T-cell (primary cell): ENCODE measurements around the gene ISY1. TPM values are rescaled to one million over a fixed set of nuclear protein-coding genes. Genes with fewer than 3 reads are reported as not detected.

Experiments
- ATAC-seq, 4 experiments: fragments of 200-7000 bp in 3 of 4; fragments of 150-1000 bp in 1 of 4; cut with Tn5 transposase; replicated peaks in 1 of 4; 1 replicate in 3 of 4; 2 replicates in 1 of 4; pipeline ENCODE4 v1.10.0; 2021; ENCODE audit warnings: moderate library complexity in 3 of 4, mild to moderate bottlenecking in 2 of 4, moderate number of reproducible peaks in 1 of 4
- CTCF ChIA-PET, 2 donors: fragments of 300-600 bp; sonication (Branson Sonifier 250); formaldehyde crosslinking; loops; one replicate each; lab custom pipeline; 2022; ENCODE audit warnings: antibody characterized with exemption in 2 of 2; lab: Charles Lee
- POLR2A ChIA-PET, 2 donors: fragments of 300-600 bp; sonication (Branson Sonifier 250); formaldehyde crosslinking; loops; one replicate each; lab custom pipeline; 2022; ENCODE audit warnings: antibody characterized with exemption in 2 of 2; lab: Charles Lee
- DNase-seq, 35 experiments: peaks; one replicate each; pipeline versions ENCODE4 v3.0.0 to v3.0.0-alpha.2; 2013 to 2023
- H3K27ac ChIP-seq: one replicate; pipeline ENCODE4 v1.5.1; 2013; ENCODE audit warnings: low read length
- H3K27me3 ChIP-seq, 2 experiments: replicated peaks in 1 of 2; 1 replicate in 1 of 2; 2 replicates in 1 of 2; pipeline versions ENCODE4 v1.6.1 to v1.7.0; 2013; ENCODE audit warnings: low read length in 1 of 2, mixed read lengths in 1 of 2; ENCODE audit not compliant: control insufficient read depth in 2 of 2, insufficient read depth in 2 of 2; ENCODE audit errors: extremely low read depth in 1 of 2
- H3K36me3 ChIP-seq, 2 donors: 1 replicate in 1 of 2; 2 replicates in 1 of 2; pipeline versions ENCODE4 v1.6.1 to v1.7.0; 2013; ENCODE audit warnings: low read length in 1 of 2; ENCODE audit not compliant: control insufficient read depth in 2 of 2, insufficient read depth in 1 of 2; ENCODE audit errors: extremely low read depth in 1 of 2
- H3K4me1 ChIP-seq, 2 experiments: 1 replicate in 1 of 2; 2 replicates in 1 of 2; pipeline versions ENCODE4 v1.6.1 to v1.7.0; 2013; ENCODE audit warnings: low read length in 2 of 2, mixed read lengths in 1 of 2; ENCODE audit not compliant: insufficient read depth in 2 of 2, control insufficient read depth in 1 of 2; ENCODE audit errors: extremely low read depth in 1 of 2
- H3K4me3 ChIP-seq, 2 donors: 1 replicate in 1 of 2; 2 replicates in 1 of 2; pipeline versions ENCODE4 v1.5.1 to v1.7.0; 2013; ENCODE audit warnings: mild to moderate bottlenecking in 2 of 2, low read length in 1 of 2, moderate library complexity in 1 of 2; ENCODE audit not compliant: control insufficient read depth in 1 of 2; ENCODE audit errors: extremely low read depth in 1 of 2
- H3K9me3 ChIP-seq: 2 replicates; pipeline ENCODE4 v1.7.0; 2013
- H3K27ac Mint-ChIP-seq, 2 donors: one replicate each; pipeline ENCODE4 v1.8.0; 2020 to 2021; ENCODE audit warnings: mild to moderate bottlenecking in 2 of 2, mixed read lengths in 2 of 2
- H3K27me3 Mint-ChIP-seq, 2 donors: one replicate each; pipeline ENCODE4 v1.8.0; 2021 to 2022; ENCODE audit warnings: mixed read lengths in 2 of 2
- H3K36me3 Mint-ChIP-seq: one replicate; pipeline ENCODE4 v1.8.0; 2021; ENCODE audit warnings: mixed read lengths
- H3K4me1 Mint-ChIP-seq, 3 donors: one replicate each; pipeline ENCODE4 v1.8.0; 2020 to 2022; ENCODE audit warnings: mixed read lengths in 3 of 3, mild to moderate bottlenecking in 1 of 3
- H3K4me3 Mint-ChIP-seq, 3 donors: one replicate each; pipeline ENCODE4 v1.8.0; 2020 to 2022; ENCODE audit warnings: mild to moderate bottlenecking in 3 of 3, mixed read lengths in 3 of 3, moderate library complexity in 3 of 3
- H3K9me3 Mint-ChIP-seq, 3 donors: one replicate each; pipeline ENCODE4 v1.8.0; 2020 to 2022; ENCODE audit warnings: mixed read lengths in 3 of 3
- WGBS: methylation state at CpG from one replicate; pipeline ENCODE4 v1.1.5; 2013; ENCODE audit warnings: missing lambda C conversion rate; ENCODE audit not compliant: insufficient coverage; 5-methylcytosine and 5-hydroxymethylcytosine counted together
- total RNA-seq, 35 experiments: library from RNA in 6 of 35; stranded (reverse) in 6 of 35; fragments of 120-200 nt in 1 of 35; gene quantifications; one replicate each; pipeline versions ENCODE4 v1.2.1 to v1.2.4 and lab custom pipeline; 2013 to 2026

Gene ISY1
- total RNA-seq = 10 to 100 TPM; 34.8 to 42.0 (median 35.9) TPM
- 29.4 TPM for total RNA-seq (2013)
- 16.1 to 42.1 (median 23.0) reads per million in 29 experiments for total RNA-seq (lab: John Stamatoyannopoulos, UW)

- Mint-ChIP-seq H3K9me3 (no peaks in the 10 kb centered on the region), H3K4me3 (peak within 1 kb of the TSS; percentile 95 to 98 (median 96)), H3K27ac (peak within 1 kb of the TSS; percentile 98 to 99), H3K4me1 (peaks cover 34 to 46% (median 43%) of the 10 kb centered on the region in 3 donors), H3K27me3 (no peaks in the 10 kb centered on the region), H3K36me3 (peaks cover 18% of the 10 kb centered on the region)
- POLR2A ChIA-PET = interaction anchor here (0.6 to 1.7 kb wide), 4 partner anchors 9 to 75 kb away, joined by 3 to 8 read pairs (median 6); no protein-coding TSS in a partner anchor
- H3K36me3 ChIP-seq = peaks cover 0 to 30% of the 10 kb centered on the region in 2 donors
- H3K27me3 ChIP-seq = no peaks in the 10 kb centered on the region
- DNase-seq = peak; percentile 67 to 95 (median 84)
- WGBS = under 1% methylated on average over 46 of the region's 67 CpGs
- ATAC-seq = peak; percentile 85 to 87 (median 86)
- peaks cover 12 to 15% of the 10 kb centered on the region in 2 experiments for H3K4me1 ChIP-seq
- peak within 1 kb of the TSS; percentile 94 for H3K27ac ChIP-seq
- CTCF ChIA-PET = interaction anchor here (0.6 to 2.5 kb wide), 14 partner anchors 13 to 172 kb away, joined by 3 to 9 read pairs (median 4); partner anchors contain the start of gene CNBP (in 1 of the 2)
- peak within 1 kb of the TSS; percentile 68 to 86 for H3K4me3 ChIP-seq
- H3K9me3 ChIP-seq = no peaks in the 10 kb centered on the region
Observed at GRCh38 chr3:129160891-129161859, at the start of gene ISY1. TSS of gene ISY1 (minus strand) at chr3:129161063. CDS start at chr3:129160975, 88 bp downstream.

DNA sequence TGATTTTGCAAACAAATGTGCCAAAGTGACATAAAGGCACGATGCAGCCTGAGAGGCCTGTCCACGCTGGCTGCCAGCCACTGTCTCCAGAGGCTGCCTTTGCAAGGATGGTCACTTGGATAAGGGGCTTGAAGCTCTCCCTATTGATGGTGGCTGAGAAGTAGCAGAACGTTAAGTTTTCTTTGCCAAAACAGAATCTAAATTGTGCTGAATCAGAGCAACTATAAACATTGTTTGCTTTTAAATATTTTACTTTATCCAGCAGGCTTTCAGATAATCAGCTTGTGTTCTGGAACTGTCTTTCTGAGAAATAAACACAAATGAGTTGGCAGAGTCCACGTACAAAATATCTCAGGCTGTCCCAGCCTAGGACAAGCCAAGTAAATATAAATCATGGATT, 46.6 kb upstream of the ISY1 start:
- Mint-ChIP-seq H3K9me3 (no peaks in the 10 kb centered on the region), H3K4me3 (no peak overlapping the region), H3K27ac (no peak overlapping the region), H3K4me1 (no peaks in the 10 kb centered on the region), H3K27me3 (peaks cover 0 to 6% of the 10 kb centered on the region in 2 donors), H3K36me3 (no peaks in the 10 kb centered on the region)
- DNase-seq (no peak), ATAC-seq (no peak)
- Histone ChIP-seq H3K4me1 (no peaks in the 10 kb centered on the region), H3K27me3 (peaks cover 0 to 7% of the 10 kb centered on the region in 2 experiments), H3K27ac (no peak overlapping the region), H3K9me3 (no peaks in the 10 kb centered on the region), H3K4me3 (no peak overlapping the region), H3K36me3 (no peaks in the 10 kb centered on the region)
- WGBS = 100% methylated on average over 2 of the region's 4 CpGs
- ChIA-PET CTCF (no interaction called here), POLR2A (no interaction called here)

GRCh38 chr3:129205109-129205832, 44.4 kb upstream of the ISY1 start:
- Histone ChIP-seq H3K27ac (no peak overlapping the region), H3K4me3 (no peak overlapping the region), H3K27me3 (peaks cover 0 to 7% of the 10 kb centered on the region in 2 experiments), H3K4me1 (no peaks in the 10 kb centered on the region), H3K9me3 (no peaks in the 10 kb centered on the region), H3K36me3 (no peaks in the 10 kb centered on the region)
- H3K36me3 Mint-ChIP-seq = no peaks in the 10 kb centered on the region
- no peak for DNase-seq
- H3K27me3 Mint-ChIP-seq = peaks cover 0 to 1% of the 10 kb centered on the region in 2 donors
- no peak for ATAC-seq
- no peaks in the 10 kb centered on the region for H3K9me3 Mint-ChIP-seq
- no peaks in the 10 kb centered on the region for H3K4me1 Mint-ChIP-seq
- no peak overlapping the region for H3K4me3 Mint-ChIP-seq
- ChIA-PET CTCF (no interaction called here), POLR2A (no interaction called here)
- WGBS = 94% methylated on average over 7 of the region's 8 CpGs
- no peak overlapping the region for H3K27ac Mint-ChIP-seq

DNA sequence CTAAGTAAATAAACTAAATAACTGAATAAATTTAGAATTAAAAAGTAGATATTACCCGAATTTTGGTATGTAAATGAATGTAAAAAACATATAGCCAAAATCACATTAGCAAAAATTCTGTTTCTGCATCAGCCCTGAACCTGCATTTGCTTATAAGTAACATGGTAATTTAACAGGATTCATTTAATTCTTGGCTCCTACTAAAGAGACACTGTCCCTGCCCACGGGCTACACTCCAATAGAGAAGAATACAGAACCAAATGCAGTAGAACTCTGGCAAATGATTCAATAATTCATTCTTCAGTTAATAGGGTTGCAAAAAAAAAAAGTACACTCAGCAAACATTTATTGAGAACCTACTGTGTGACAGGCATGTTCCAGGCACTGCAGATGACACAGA, 43.6 kb upstream of the ISY1 start:
- DNase-seq (no peak), ATAC-seq (no peak)
- H3K36me3 ChIP-seq = no peaks in the 10 kb centered on the region
- Mint-ChIP-seq H3K27ac (no peak overlapping the region), H3K9me3 (no peaks in the 10 kb centered on the region), H3K36me3 (no peaks in the 10 kb centered on the region), H3K4me3 (no peak overlapping the region), H3K4me1 (no peaks in the 10 kb centered on the region), H3K27me3 (no peaks in the 10 kb centered on the region)
- peaks cover 0 to 7% of the 10 kb centered on the region in 2 experiments for H3K27me3 ChIP-seq
- no peaks in the 10 kb centered on the region for H3K4me1 ChIP-seq
- no peaks in the 10 kb centered on the region for H3K9me3 ChIP-seq
- H3K4me3 ChIP-seq = no peak overlapping the region
- ChIA-PET POLR2A (interaction anchor here (0.6 kb wide), 3 partner anchors 19 to 256 kb away, joined by 3 to 5 read pairs (median 3); no protein-coding TSS in a partner anchor), CTCF (no interaction called here)
- no CpG with 5 or more reads among the region's 2 CpGs for WGBS
- H3K27ac ChIP-seq = no peak overlapping the region

GRCh38 chr3:129199366-129199765, 38.5 kb upstream of the ISY1 start:
- no peak for ATAC-seq
- H3K4me1 ChIP-seq = no peaks in the 10 kb centered on the region
- no peak overlapping the region for H3K27ac ChIP-seq
- WGBS = 98% methylated on average over 6 of the region's 8 CpGs
- Mint-ChIP-seq H3K4me3 (no peak overlapping the region), H3K4me1 (no peaks in the 10 kb centered on the region), H3K27ac (no peak overlapping the region), H3K9me3 (no peaks in the 10 kb centered on the region), H3K27me3 (no peaks in the 10 kb centered on the region), H3K36me3 (no peaks in the 10 kb centered on the region)
- no peak overlapping the region for H3K4me3 ChIP-seq
- ChIA-PET CTCF (interaction anchor here in 1 of 2 donors (0.6 kb wide), 1 partner anchor 352 kb away, joined by 4 read pairs; no protein-coding TSS in a partner anchor), POLR2A (no interaction called here)
- DNase-seq = no peak
- H3K27me3 ChIP-seq = no peaks in the 10 kb centered on the region
- H3K36me3 ChIP-seq = no peaks in the 10 kb centered on the region
- H3K9me3 ChIP-seq = no peaks in the 10 kb centered on the region

GRCh38 chr3:129197321-129197720, 36.5 kb upstream of the ISY1 start:
- Mint-ChIP-seq H3K27ac (no peak overlapping the region), H3K4me3 (no peak overlapping the region), H3K36me3 (no peaks in the 10 kb centered on the region), H3K4me1 (no peaks in the 10 kb centered on the region), H3K9me3 (no peaks in the 10 kb centered on the region), H3K27me3 (no peaks in the 10 kb centered on the region)
- no peak for DNase-seq
- CTCF ChIA-PET = no interaction called here
- WGBS = no CpG with 5 or more reads among the region's 1 CpG
- Histone ChIP-seq H3K9me3 (no peaks in the 10 kb centered on the region), H3K4me3 (no peak overlapping the region), H3K27me3 (no peaks in the 10 kb centered on the region), H3K4me1 (no peaks in the 10 kb centered on the region), H3K27ac (no peak overlapping the region), H3K36me3 (no peaks in the 10 kb centered on the region)
- ATAC-seq = no peak
- POLR2A ChIA-PET = no interaction called here
